NCI-H774 (cell line): ENCODE measurements around the gene SPATS2.

Source experiments
- DNase-seq: peaks from one replicate; lab custom pipeline; 2025; lab: John Stamatoyannopoulos, UW

Gene SPATS2

DNA sequence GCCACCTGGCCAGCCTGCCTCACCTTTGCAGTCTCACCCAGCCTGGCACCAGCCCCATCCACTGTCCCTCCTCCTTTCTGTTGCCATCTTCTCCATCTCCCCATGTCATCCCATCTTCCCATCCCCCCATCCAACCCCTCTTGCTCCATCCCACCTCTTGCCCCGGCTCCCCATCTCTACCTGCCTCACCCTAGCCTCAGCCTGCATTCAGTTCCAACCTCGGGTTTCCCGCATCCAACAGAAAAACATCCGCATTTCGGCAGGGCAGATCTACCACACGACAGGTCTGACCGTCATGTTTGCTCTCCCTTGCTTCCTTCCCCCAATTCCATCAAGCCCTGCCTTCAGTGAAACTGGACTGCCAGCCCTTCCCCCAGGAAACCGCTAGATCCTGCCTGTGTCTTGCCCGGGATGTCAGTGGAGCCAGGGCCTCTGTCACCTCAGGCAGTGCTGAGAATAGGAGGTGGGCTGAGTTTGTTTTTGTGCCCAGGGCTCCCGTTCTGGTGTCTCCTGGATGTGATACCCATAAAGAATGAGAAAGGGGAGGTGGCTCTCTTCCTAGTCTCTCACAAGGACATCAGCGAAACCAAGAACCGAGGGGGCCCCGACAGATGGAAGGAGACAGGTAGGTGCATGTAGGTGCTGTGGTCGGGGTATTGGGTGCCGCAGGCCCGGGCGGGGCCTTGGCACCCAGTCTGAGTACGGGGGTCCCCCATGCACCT is 174.0 kb downstream of the SPATS2 start:
- DNase-seq = no peak

DNA sequence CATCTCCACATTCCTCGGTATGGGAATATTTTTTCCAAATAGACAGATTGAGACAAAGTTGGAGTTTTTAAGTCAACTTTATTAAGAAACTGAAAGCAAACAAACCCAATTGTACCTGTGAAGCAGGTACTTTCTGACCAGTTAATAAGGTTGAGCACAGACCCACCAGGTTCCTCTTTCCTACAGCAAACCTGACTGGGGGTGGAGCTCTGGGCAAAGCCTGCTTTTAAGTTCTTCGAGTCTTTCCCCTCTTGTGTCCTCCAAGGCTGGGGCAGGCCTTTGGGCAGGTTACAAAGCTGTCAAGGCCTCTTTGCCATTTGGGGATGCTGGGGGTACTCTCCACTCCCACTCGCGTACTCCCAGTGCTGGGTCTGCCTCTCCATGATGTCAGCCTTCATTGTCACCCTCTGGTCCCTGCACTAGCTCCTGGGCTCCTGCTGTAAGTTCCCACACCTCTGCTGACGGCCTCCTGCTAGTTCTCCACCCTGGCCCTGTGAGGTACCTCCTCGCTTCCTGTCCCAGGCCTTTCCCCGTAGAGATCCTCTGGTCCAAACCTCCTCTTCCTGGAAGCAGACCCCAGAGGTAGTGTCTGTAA is 174.7 kb downstream of the SPATS2 start:
- DNase-seq = no peak

DNA sequence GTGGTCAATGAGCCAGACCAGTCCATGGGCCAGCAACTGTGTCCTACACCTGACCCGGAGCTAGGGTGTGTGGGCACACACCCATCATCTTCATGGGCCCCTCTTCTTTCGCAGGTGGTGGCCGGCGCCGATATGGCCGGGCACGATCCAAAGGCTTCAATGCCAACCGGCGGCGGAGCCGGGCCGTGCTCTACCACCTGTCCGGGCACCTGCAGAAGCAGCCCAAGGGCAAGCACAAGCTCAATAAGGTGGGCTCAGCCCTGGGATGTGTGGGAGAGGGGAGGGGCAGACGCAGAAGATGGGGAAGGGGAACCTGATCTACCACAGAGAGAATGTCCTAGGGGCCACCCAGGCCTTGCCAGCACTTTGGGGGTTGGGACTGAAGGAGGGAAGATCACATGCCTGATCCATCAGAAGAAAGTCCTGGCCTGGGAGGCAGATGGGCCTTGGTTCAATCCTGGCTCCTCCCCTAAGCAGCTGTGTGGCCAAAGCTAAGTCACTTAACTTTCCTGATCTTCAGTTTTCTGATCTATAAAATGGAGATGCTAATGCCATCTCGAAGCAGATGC is 175.4 kb downstream of the SPATS2 start:
- DNase-seq = no peak

DNA sequence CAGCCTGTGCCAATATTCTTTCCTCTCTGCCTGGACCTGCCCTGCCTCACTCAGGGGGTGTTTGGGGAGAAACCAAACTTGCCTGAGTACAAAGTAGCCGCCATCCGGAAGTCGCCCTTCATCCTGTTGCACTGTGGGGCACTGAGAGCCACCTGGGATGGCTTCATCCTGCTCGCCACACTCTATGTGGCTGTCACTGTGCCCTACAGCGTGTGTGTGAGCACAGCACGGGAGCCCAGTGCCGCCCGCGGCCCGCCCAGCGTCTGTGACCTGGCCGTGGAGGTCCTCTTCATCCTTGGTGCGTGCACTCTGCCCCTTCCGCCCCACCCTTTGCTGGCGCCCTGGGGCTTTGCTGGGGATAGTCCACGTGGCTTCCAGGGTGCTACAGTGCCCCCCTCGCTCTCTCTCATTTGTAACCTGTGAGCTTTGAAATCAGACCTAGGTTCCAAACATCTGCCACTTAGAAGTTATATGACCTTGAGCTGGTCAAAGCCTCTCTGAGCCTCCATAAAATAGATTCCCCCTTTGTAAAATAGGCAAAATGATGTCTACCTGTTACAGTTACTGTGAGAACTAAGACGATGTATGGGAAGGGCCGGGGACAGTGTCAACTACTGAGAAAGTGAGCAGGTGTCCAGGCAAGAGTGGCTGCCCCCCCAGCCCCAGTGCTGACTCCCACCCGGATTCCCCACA is 176.1 kb downstream of the SPATS2 start:
- no peak for DNase-seq

DNA sequence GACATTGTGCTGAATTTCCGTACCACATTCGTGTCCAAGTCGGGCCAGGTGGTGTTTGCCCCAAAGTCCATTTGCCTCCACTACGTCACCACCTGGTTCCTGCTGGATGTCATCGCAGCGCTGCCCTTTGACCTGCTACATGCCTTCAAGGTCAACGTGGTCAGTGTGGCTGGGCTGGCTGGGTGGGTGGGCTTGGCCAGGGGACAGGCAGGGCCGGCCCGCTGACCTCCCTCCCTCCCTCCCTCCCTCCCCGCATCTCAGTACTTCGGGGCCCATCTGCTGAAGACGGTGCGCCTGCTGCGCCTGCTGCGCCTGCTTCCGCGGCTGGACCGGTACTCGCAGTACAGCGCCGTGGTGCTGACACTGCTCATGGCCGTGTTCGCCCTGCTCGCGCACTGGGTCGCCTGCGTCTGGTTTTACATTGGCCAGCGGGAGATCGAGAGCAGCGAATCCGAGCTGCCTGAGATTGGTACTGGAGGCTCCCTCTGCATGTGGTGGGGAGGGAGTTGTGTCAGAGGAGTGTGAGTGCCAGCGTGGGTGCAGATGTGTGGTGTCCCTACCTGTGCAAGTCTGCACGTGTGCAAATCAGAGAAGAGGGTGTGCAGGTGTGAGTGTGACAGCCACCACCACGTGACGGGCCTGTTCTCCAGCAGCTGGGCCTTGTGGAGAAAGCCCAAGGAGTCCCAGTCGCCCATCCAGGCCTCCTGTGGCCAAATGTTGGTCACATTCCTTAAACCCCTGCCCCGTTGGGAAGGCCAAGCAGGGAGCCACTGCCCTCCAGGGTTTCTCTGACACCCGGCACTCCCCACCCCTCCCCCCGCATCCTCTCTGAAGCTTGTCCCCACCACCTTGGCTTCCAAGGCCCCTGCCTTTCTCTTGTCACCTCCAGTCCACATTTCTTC is 176.9 kb downstream of the SPATS2 start:
- no peak for DNase-seq

DNA sequence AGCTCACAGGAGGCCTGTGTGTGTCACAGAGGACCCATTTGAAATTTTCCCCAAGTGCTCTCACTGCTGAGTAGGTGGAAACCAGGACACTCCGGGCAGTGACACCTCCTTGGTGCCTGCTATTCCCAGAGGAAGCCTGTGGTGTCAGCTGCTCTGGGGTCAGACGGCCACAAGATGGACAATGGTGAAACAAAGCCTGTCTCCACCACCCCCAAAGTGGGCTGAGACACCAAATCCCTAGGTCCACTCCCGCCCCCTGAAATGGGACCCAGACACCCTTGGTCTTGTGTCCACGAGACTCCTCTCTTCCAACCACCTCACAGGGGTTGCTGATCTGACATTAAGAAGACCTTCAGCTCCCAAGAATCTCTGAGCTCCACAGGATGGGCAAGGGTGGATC is 178.6 kb downstream of the SPATS2 start:
- no peak for DNase-seq

DNA sequence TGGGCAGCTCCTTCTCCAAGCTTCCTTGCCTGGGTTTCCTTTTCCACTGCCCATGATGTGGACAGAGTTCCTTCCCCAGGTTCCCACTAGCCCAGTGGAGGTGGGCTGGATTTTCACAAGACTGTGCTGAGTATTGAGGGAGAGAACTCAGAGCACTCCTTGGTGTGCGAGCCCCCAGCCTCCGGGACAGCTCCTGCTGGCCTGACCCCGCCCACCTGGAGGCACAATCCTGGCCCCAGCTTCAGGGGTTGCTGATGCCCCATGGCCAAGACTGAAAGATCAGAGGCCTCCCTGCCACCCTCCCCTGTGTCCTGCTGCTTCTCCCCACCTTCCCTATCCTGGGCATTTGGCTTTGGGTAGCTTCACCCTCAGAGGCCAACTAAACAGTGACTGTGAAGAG is 179.2 kb downstream of the SPATS2 start:
- DNase-seq = no peak

DNA sequence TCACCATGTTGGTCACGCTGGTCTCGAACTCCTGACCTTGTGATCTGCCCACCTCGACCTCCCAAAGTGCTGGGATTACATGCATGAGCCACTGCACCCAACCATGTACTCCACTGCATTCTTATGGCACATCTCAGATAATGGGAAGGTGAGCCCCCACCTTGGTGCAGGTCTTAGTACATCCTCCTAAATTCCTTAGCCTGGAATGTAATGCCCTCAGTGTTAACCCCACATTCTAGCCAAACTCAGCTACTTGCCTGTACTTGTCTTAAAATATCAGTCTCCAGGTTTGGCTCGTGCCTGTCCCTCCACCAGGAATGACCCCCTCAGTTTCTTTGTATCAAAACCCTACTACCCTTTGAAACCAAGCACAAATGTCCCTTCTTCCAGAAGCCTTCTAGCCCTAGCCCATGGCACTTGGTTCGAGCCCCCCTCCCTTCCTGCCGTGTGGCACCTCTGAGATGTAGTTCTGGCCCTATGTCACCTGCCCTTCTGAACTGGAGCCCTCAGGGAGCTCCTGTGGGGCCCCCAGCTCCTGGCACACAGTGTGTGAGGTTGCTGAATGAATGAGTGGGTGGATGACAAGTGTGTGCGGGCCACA is 179.9 kb downstream of the SPATS2 start:
- no peak for DNase-seq

DNA sequence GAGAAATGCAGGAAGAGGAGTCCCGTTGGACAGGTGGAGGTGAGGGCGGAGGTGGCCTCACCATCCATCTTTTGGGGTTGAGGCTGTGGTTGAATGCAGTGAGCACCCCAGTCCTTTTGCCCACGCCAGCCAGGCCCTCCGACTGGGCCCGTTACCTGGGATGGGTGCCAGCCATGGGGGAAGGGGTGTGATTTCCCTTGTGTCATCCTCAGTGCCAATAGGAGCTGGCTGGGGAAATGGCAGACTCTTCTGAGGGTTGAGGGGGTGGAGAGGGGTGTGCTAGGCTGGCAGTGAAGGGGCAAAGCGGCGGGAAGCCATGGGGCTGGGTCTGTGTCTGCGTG is 181.2 kb downstream of the SPATS2 start:
- DNase-seq = no peak

DNA sequence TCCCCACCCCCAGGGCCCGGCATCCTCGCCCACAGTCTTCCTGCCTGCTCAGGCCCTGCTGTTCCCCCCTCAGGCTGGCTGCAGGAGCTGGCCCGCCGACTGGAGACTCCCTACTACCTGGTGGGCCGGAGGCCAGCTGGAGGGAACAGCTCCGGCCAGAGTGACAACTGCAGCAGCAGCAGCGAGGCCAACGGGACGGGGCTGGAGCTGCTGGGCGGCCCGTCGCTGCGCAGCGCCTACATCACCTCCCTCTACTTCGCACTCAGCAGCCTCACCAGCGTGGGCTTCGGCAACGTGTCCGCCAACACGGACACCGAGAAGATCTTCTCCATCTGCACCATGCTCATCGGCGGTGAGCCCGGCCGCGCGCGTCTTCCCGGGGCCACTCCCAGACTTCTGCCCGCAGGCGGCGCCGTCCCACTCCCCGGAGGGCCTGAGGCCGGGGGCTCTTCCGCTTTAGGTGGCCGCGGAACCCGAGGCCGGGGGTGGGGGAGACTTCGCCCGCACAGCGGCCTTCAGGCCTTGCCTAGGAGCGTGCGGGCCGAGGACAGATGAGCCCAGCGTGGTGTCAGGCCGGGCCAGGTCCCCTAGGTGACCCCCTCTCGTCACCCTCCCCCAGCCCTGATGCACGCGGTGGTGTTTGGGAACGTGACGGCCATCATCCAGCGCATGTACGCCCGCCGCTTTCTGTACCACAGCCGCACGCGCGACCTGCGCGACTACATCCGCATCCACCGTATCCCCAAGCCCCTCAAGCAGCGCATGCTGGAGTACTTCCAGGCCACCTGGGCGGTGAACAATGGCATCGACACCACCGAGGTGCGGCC is 181.8 kb downstream of the SPATS2 start:
- no peak for DNase-seq

DNA sequence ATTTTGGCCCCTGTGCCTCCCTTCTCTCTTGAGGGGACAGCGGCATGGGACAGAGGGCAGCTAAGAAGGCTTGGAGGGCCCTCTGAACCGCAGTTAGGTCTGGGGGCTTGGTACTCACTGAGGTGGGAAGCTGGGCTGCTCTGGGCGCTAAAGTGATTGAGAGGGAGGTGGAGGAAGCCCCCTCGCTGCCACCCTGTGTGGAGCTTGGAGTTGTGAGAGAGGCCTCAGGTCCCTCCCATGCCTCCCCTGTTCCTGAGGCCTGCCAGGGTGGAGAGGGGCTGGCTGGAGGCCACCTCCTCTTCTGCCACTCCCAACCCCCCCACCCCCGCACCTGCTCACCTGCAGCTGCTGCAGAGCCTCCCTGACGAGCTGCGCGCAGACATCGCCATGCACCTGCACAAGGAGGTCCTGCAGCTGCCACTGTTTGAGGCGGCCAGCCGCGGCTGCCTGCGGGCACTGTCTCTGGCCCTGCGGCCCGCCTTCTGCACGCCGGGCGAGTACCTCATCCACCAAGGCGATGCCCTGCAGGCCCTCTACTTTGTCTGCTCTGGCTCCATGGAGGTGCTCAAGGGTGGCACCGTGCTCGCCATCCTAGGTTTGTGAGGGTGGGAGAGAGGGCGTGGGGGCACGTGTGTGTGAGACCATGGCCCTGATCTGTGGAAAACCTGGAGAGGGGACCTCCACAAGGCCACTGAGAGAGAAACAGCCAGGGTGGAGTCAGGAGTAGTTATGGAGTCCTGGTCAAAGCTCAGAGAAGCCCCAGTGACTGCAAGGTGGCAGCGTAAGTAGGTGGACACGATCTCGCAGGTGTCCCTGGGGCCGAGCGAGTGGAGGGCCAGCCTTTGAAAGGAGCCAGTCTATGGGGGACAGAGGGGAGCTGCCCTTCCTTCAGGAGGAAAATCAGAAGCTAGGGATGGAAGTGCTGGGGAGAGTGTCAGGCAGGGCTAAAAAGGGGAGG is 182.8 kb downstream of the SPATS2 start:
- peak; percentile 89 for DNase-seq

DNA sequence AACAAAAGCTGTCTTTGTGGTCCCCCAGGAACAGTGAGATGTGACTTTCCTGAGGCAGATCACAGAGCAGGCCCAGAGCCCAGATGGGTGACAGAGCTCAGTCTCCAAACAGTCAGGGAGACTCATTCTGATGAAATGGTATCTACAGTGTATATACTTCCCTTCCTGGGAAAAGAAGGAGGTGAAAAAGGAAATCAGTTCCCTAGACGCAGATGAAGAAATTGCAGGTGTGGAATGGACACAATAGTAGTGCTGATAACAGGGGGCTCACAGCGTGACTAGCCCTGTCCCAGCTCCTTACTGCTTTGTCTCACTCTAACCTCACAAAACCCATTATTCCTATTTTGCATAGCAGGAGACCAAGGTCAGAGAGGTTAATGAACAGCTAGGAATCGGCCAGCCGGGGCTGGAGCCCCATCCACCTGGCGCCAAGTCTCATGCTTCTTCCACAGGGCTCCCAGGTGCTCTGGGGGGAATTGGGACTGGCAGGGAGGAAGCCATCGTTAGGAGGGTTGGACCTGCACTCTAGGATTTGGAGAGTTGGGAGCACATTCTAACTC is 183.5 kb downstream of the SPATS2 start:
- no peak for DNase-seq

DNA sequence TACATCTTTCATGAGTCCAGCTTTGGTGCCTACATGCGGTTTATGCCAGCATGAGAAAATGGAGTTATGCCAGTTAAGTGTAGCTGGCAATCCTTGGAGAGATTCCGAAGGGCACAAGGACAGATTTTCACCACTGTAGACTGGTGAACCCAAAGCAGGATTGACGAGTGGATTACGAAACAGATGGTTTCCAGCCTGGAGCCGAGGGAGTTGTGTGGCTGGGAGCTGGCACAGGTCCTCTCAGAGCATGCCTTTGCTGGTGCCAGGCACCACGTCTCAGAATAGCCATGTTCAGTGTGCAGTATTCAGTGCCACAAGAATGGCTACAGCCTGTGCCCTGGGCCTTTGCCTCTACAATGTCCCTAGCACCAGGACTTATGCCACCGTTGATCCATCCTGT is 184.8 kb downstream of the SPATS2 start:
- DNase-seq = no peak

DNA sequence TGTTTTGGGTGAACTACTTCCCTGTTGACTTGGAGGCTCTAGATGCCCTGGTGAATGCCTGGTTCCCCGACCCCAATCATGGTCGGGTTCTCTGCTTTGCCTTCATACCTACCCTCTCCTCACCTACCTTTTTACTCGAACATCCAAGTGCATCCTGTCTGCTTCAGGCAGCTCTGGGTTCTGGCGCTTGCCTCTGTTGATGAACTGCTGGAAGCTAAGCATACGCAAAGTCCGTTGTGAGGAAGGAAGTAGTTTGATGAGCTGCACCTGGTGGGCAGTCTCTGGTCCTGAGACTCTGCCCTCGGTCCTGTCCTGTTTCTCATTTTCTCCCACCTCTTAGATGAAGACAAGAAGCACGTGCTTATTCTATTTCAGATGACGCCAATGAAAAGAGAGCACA is 185.2 kb downstream of the SPATS2 start:
- DNase-seq = no peak

DNA sequence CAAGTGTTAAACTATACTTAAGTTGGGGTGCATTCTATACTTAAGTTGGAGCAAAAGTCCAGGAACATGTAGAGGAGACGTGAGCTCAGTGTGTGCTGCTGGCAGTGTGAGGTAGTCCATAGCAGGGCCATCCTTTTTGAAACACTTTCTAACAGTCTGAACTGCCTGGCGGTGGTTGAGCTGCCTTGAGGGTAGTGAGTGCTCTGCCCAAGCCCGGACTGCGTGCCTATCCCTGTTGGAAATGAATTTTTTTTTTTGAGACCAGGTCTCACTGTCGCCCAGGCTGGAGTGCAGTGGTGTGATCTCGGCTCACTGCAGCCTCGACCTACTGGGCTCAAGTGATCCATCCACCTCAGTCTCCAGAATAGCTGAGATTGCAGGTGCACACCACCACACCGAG is 185.6 kb downstream of the SPATS2 start:
- DNase-seq = no peak

DNA sequence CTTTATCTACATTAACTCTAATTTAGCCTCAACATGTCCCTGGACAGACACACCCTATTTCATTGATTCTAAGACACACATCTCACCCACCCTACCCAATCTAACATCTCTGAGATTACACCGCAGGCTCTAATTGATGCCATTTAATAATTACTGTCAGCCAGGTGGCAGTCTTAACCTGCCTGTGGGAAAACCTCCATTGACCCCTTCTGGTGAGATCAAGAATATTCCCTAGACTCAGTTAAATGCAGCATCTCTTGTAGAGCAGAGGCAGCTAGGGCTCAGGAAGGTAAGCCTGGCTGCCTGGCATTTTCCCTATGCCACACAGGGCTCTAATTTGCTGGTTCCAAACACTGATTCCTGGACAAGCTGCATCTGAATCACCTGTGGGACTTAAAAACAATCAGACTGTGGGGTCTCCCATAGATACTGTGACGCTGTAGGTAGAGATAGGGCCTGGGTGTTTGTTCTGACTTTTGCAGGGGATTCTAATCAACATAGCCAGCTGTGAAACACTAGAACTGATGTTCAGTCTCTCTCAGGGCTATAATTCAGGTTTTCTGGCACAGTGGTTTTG is 186.3 kb downstream of the SPATS2 start:
- DNase-seq = peak; percentile 42

DNA sequence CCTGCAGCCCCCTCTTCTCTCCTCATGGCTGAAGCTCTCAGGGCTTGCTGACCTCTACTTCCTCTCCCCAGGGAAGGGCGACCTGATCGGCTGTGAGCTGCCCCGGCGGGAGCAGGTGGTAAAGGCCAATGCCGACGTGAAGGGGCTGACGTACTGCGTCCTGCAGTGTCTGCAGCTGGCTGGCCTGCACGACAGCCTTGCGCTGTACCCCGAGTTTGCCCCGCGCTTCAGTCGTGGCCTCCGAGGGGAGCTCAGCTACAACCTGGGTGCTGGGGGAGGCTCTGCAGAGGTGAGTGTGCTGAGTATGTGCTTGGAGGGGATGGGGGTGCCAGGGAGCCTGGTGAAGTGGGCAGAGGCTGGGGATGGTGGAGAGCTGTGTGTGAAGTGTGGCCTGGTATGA is 187.0 kb downstream of the SPATS2 start:
- DNase-seq = no peak

DNA sequence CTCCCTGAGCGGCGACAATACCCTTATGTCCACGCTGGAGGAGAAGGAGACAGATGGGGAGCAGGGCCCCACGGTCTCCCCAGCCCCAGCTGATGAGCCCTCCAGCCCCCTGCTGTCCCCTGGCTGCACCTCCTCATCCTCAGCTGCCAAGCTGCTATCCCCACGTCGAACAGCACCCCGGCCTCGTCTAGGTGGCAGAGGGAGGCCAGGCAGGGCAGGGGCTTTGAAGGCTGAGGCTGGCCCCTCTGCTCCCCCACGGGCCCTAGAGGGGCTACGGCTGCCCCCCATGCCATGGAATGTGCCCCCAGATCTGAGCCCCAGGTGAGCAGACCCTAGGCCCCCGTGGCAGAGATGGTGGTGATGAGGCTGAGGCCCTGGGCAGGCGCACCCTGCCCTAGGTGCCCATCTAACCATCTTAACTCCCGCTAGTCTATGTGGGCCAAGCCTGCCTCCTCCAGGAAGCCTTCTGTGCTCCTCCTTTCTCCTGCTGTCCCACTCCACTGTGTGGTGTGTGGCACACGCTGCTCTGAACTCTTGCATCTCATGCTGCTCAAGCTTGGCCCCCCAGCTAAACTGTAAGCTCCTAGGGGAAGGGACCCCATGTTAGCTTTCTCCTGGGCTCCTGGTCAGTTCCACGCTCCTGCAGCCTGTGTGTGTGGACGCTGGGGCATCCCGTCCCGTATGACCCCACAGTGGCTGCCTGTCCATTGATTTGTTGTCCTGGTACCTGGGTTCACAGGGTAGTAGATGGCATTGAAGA is 188.5 kb downstream of the SPATS2 start:
- no peak for DNase-seq
